Activated CD4-positive, alpha-beta T cell treated with anti-CD3 and anti-CD28 coated beads, Interleukin-2, amount 50 U/mL, for 4 hours (primary cell): Measurements from ENCODE around the gene SNX20.
A peak's percentile ranks its signal among the peaks of the same experiment; 100 is the strongest.

Experiments
- DNase-seq, 2 experiments: peaks; one replicate each; pipeline ENCODE4 v3.0.0-alpha.2; 2020

SNX20 gene

GRCh38 chr16:50634090-50634489, 47.0 kb downstream of the SNX20 start:
- no peak for DNase-seq

- DNase-seq: no peak
Observed at GRCh38 chr16:50632927-50633800, 47.9 kb downstream of the SNX20 start.

- DNase-seq: no peak
Observed at GRCh38 chr16:50631985-50632576, 49.0 kb downstream of the SNX20 start.

- no peak for DNase-seq
Observed at GRCh38 chr16:50631249-50631984, 49.7 kb downstream of the SNX20 start.

- DNase-seq: no peak
Observed at GRCh38 chr16:50630394-50631020, 50.6 kb downstream of the SNX20 start.

GRCh38 chr16:50629334-50629733, 51.8 kb downstream of the SNX20 start:
- no peak for DNase-seq

- no peak for DNase-seq
Observed at GRCh38 chr16:50628156-50628802, 52.8 kb downstream of the SNX20 start.

- DNase-seq: peak; percentile 34 to 42
Observed at GRCh38 chr16:50627419-50627818, 53.7 kb downstream of the SNX20 start.

GRCh38 chr16:50626868-50627267, 54.2 kb downstream of the SNX20 start:
- no peak for DNase-seq

GRCh38 chr16:50625374-50625773, 55.7 kb downstream of the SNX20 start:
- DNase-seq: no peak

GRCh38 chr16:50624449-50624970, 56.6 kb downstream of the SNX20 start:
- DNase-seq: no peak

GRCh38 chr16:50622643-50623369, 58.3 kb downstream of the SNX20 start:
- no peak for DNase-seq

- no peak for DNase-seq
Observed at GRCh38 chr16:50622029-50622428, 59.1 kb downstream of the SNX20 start.
